OCI-LY1 (cell line): ENCODE measurements around the gene INTS3.

Experiments used
- H2AFZ ChIP-seq: fragments of 200-600 bp; sonication (generic), shearing (Covaris generic); 2 replicates; pipeline ENCODE4 v1.6.0; 2014; ENCODE audit warnings: antibody characterized with exemption, mild to moderate bottlenecking, low read length
- H3F3A ChIP-seq: fragments of 200-600 bp; sonication (generic), shearing (Covaris generic); 2 replicates; pipeline ENCODE4 v1.6.0; 2014; ENCODE audit warnings: mild to moderate bottlenecking, antibody characterized with exemption, low read length, moderate library complexity; ENCODE audit not compliant: insufficient read depth
- H3K27ac ChIP-seq: fragments of 200-600 bp; sonication (generic); 2 replicates; pipeline ENCODE4 v1.5.1; 2014; ENCODE audit warnings: low read length, mixed run types, mild to moderate bottlenecking, low read depth; ENCODE audit not compliant: poor library complexity, severe bottlenecking
- H3K27me3 ChIP-seq: fragments of 200-600 bp; sonication (generic); 2 replicates; pipeline ENCODE4 v1.6.0; 2014; ENCODE audit warnings: antibody characterized with exemption, mild to moderate bottlenecking, low read length, moderate library complexity; ENCODE audit not compliant: insufficient read depth
- H3K36me3 ChIP-seq: fragments of 200-600 bp; sonication (generic); 2 replicates; pipeline ENCODE4 v1.6.1; 2014; ENCODE audit warnings: mild to moderate bottlenecking, antibody characterized with exemption, low read length, moderate library complexity, mixed read lengths; ENCODE audit not compliant: insufficient read depth
- H3K4me1 ChIP-seq: fragments of 200-600 bp; sonication (generic); 2 replicates; pipeline ENCODE4 v1.5.1; 2014; ENCODE audit warnings: mild to moderate bottlenecking, low read length, moderate library complexity; ENCODE audit not compliant: insufficient read depth, severe bottlenecking
- H3K4me2 ChIP-seq: fragments of 200-600 bp; sonication (generic), shearing (Covaris generic); 2 replicates; pipeline ENCODE4 v1.6.1; 2014; ENCODE audit warnings: low read length
- H3K4me3 ChIP-seq: fragments of 200-600 bp; sonication (generic); 2 replicates; pipeline ENCODE4 v1.5.1; 2014; ENCODE audit warnings: low read length, low read depth, mild to moderate bottlenecking, mixed read lengths; ENCODE audit not compliant: poor library complexity, severe bottlenecking
- H3K79me2 ChIP-seq: fragments of 200-600 bp; shearing (Covaris generic); 2 replicates; pipeline ENCODE4 v1.6.1; 2016; ENCODE audit warnings: mixed run types, low read length, mixed read lengths; ENCODE audit not compliant: insufficient read depth
- H3K9ac ChIP-seq: fragments of 200-600 bp; sonication (generic), shearing (Covaris generic); 2 replicates; pipeline ENCODE4 v1.6.1; 2014; ENCODE audit warnings: mild to moderate bottlenecking, low read length, mixed read lengths
- H3K9me2 ChIP-seq: fragments of 200-600 bp; sonication (generic), shearing (Covaris generic); 2 replicates; pipeline ENCODE4 v1.6.1; 2014; ENCODE audit warnings: low read depth, mild to moderate bottlenecking, low read length, mixed read lengths
- H3K9me3 ChIP-seq: fragments of 200-600 bp; shearing (Covaris generic); 2 replicates; pipeline ENCODE4 v1.6.1; 2014; ENCODE audit warnings: low read length, mixed read lengths
- H4K20me1 ChIP-seq: fragments of 200-600 bp; sonication (generic), shearing (Covaris generic); 2 replicates; pipeline ENCODE4 v1.6.0; 2016; ENCODE audit warnings: mild to moderate bottlenecking, low read length; ENCODE audit not compliant: insufficient read depth
- CTCF ChIP-seq: fragments of 200-600 bp; sonication (generic), shearing (Covaris generic); IDR thresholded peaks from 2 replicates; pipeline ENCODE4 v1.5.1; 2017; ENCODE audit warnings: mild to moderate bottlenecking, antibody characterized with exemption, low read length, moderate library complexity, mixed read lengths
- EZH2 ChIP-seq: fragments of 200-600 bp; sonication (generic), shearing (Covaris generic); IDR thresholded peaks from 2 replicates; pipeline ENCODE4 v1.8.0; 2017; ENCODE audit warnings: borderline replicate concordance, mixed run types, mild to moderate bottlenecking, antibody characterized with exemption, low read length, moderate library complexity, mixed read lengths

The INTS3 gene

DNA sequence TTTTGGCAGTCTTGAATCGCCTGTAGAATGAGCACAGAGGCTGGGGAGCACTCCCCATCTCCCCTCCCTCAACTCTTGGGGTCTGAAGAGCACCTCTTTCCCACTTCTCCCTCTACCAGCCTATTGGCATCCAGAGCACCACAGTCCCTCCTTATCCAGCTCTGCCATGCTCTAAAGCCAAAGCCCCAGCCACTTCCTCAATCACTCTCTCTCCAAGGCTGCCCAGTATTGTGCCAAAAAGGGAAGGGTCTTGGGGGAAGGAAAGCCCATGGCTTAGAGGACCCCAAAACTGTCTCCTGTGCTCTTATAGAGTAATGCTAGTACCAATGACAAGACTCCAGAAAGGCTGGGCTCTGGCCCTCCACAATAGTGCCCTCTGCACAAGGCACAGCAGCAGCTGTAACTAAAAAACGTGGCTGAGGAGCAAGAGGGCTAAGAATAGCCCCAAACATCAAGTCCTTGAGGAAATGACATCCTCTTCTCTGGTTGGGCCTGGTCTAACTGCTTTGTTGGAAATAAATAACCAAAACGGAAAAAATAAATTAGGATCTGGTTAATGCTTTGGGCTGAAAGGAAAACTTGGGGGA is 75.7 kb downstream of the INTS3 start:
- no peak overlapping the region for H3K4me2 ChIP-seq

GRCh38 chr1:153804112-153804511 is 76.3 kb downstream of the INTS3 start:
- Histone ChIP-seq H3F3A (peaks cover 5% of the 10 kb centered on the region), H3K27me3 (no peaks in the 10 kb centered on the region), H3K36me3 (peaks cover 12% of the 10 kb centered on the region; the same call in 1 of the 2 replicates), H3K79me2 (no peaks in the 10 kb centered on the region), H3K9me3 (no peaks in the 10 kb centered on the region), H3K9me2 (no peaks in the 10 kb centered on the region), H2AFZ (no peak overlapping the region), H3K9ac (no peak overlapping the region), H3K27ac (peak overlapping the region; percentile 97), H4K20me1 (no peaks in the 10 kb centered on the region), H3K4me1 (peaks cover 35% of the 10 kb centered on the region), H3K4me2 (no peak overlapping the region), H3K4me3 (no peak overlapping the region)
- TF ChIP-seq EZH2 (no peak), CTCF (no peak)

More for the DNA sequence above, 75.7 kb downstream of the INTS3 start:
- Histone ChIP-seq H3F3A (peaks cover 10% of the 10 kb centered on the region), H3K9ac (no peak overlapping the region), H3K9me3 (no peaks in the 10 kb centered on the region), H3K27ac (no peak overlapping the region), H3K79me2 (no peaks in the 10 kb centered on the region), H3K36me3 (peaks cover 9% of the 10 kb centered on the region; the same call in 1 of the 2 replicates), H3K27me3 (no peaks in the 10 kb centered on the region), H2AFZ (no peak overlapping the region), H4K20me1 (no peaks in the 10 kb centered on the region), H3K4me3 (no peak overlapping the region), H3K9me2 (no peaks in the 10 kb centered on the region), H3K4me1 (peaks cover 35% of the 10 kb centered on the region)
- no peak for TF ChIP-seq EZH2
- TF ChIP-seq CTCF = no peak

DNA sequence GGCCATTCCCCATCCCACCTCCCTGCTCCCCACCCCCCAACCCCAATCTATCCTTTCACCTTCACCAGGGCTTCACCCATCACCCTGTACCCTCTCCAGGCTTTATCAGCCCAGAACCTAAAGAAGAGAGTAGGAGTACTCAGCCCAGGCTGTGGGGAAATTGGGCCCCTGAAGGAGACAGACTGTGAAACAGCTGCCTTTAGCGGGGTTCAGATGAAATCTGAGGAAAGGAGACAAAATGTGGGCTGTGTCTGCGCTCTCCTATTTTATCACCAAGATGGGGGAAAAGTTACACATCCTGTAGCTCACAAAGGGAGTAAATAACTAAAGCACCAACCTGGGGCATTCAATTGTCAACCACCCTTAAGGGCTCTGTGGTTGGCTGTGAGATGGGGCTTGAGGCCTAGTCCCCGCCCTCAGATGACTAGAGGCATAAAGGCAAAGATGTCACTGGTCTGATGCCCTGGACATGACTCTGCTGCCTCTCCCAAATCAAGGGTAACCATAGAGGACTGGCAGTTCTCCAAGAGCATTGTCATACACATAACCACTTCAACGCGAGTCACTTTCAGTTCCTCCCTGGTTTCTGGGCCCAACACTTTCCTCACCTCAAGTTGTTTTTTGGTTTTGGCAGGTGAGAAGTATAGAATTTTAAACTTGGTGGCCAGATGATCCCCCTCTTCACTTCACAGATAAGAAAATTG is 77.3 kb downstream of the INTS3 start:
- Histone ChIP-seq H3K9ac (peak overlapping the region; percentile 12; the same call in 1 of the 2 replicates), H3K27ac (peak overlapping the region; percentile 97), H3K27me3 (no peaks in the 10 kb centered on the region)

More for the DNA sequence above, 77.3 kb downstream of the INTS3 start:
- no peak for TF ChIP-seq CTCF
- no peak for TF ChIP-seq EZH2
- Histone ChIP-seq H3K4me3 (no peak overlapping the region), H3F3A (peaks cover 5% of the 10 kb centered on the region), H3K4me1 (peaks cover 35% of the 10 kb centered on the region), H4K20me1 (no peaks in the 10 kb centered on the region), H3K9me3 (no peaks in the 10 kb centered on the region), H3K79me2 (no peaks in the 10 kb centered on the region), H2AFZ (no peak overlapping the region), H3K36me3 (peaks cover 23% of the 10 kb centered on the region; the same call in 1 of the 2 replicates), H3K4me2 (peak overlapping the region; percentile 57; the same call in 1 of the 2 replicates), H3K9me2 (no peaks in the 10 kb centered on the region)
